Loucy (cell line): Measurements from ENCODE around the gene OPA3.
"Not testable (repeated sequence)": the region's sequence is repeated elsewhere in the genome, so short reads cannot be mapped to it uniquely, and the experiment has no call there.

Experiments used
- H2AFZ ChIP-seq: fragments of 200-600 bp; sonication (generic); 2 replicates; pipeline ENCODE4 v1.6.0; 2016; ENCODE audit warnings: antibody characterized with exemption, mild to moderate bottlenecking, low read length, moderate library complexity
- H3F3A ChIP-seq: fragments of 200-600 bp; 2 replicates; pipeline ENCODE4 v1.6.0; 2016; ENCODE audit warnings: antibody characterized with exemption, low read depth, mild to moderate bottlenecking
- H3K27me3 ChIP-seq: fragments of 200-600 bp; sonication (generic); 2 replicates; pipeline ENCODE4 v1.6.1; 2014; ENCODE audit warnings: low read length, mild to moderate bottlenecking; ENCODE audit not compliant: insufficient read depth, poor library complexity, severe bottlenecking
- H3K36me3 ChIP-seq: fragments of 200-600 bp; sonication (generic); 2 replicates; pipeline ENCODE4 v1.6.1; 2016; ENCODE audit warnings: low read length; ENCODE audit not compliant: insufficient read depth
- H3K4me1 ChIP-seq: fragments of 200-600 bp; sonication (generic); 2 replicates; pipeline ENCODE4 v1.5.1; 2014; ENCODE audit warnings: low read length, mild to moderate bottlenecking; ENCODE audit not compliant: insufficient read depth, poor library complexity, severe bottlenecking
- H3K4me2 ChIP-seq: fragments of 200-600 bp; sonication (generic); 2 replicates; pipeline ENCODE4 v1.6.0; 2014; ENCODE audit warnings: antibody characterized with exemption, low read length, low read depth, mild to moderate bottlenecking; ENCODE audit not compliant: poor library complexity, severe bottlenecking
- H3K4me3 ChIP-seq: fragments of 200-600 bp; sonication (generic); 2 replicates; pipeline ENCODE4 v1.5.1; 2014; ENCODE audit warnings: low read length, mild to moderate bottlenecking, mixed read lengths; ENCODE audit not compliant: poor library complexity, severe bottlenecking
- H3K79me2 ChIP-seq: fragments of 200-600 bp; sonication (generic); 2 replicates; pipeline ENCODE4 v1.6.1; 2014; ENCODE audit warnings: low read length; ENCODE audit not compliant: insufficient read depth
- H3K9ac ChIP-seq: fragments of 200-600 bp; sonication (generic); 2 replicates; pipeline ENCODE4 v1.6.0; 2014; ENCODE audit warnings: mild to moderate bottlenecking, low read depth, low read length, moderate library complexity; ENCODE audit not compliant: poor library complexity, severe bottlenecking
- H3K9me2 ChIP-seq: fragments of 200-600 bp; sonication (generic); replicated peaks from 2 replicates; pipeline ENCODE4 v1.6.1; 2016; ENCODE audit warnings: low read depth, low read length, mixed read lengths
- H3K9me3 ChIP-seq: fragments of 200-600 bp; sonication (generic); 2 replicates; pipeline ENCODE4 v1.6.1; 2014; ENCODE audit warnings: mild to moderate bottlenecking, antibody characterized with exemption, low read length, low read depth; ENCODE audit not compliant: insufficient read depth
- H4K20me1 ChIP-seq: fragments of 200-600 bp; sonication (generic); 2 replicates; pipeline ENCODE4 v1.6.0; 2014; ENCODE audit warnings: antibody characterized with exemption, low read length, mild to moderate bottlenecking; ENCODE audit not compliant: insufficient read depth, poor library complexity, severe bottlenecking
- EZH2phosphoT487 ChIP-seq: fragments of 200-600 bp; IDR thresholded peaks from 2 replicates; pipeline ENCODE4 v1.6.1; 2018; ENCODE audit warnings: antibody characterized with exemption, mild to moderate bottlenecking, moderate library complexity, borderline replicate concordance
- TF ChIP-seq, protein P1 (sequence below): fragments of 200-600 bp; sonication (generic); conservative IDR thresholded peaks from 2 replicates; pipeline ENCODE4 v1.5.1; 2014; ENCODE audit warnings: mild to moderate bottlenecking, antibody characterized with exemption, low read length

The OPA3 gene

GRCh38 chr19:45629704-45630103 lies 45.1 kb upstream of the OPA3 start:
- no peaks in the 10 kb centered on the region for H3K79me2 ChIP-seq
- no peak overlapping the region for H2AFZ ChIP-seq
- H3K4me3 ChIP-seq, result no peak overlapping the region
- H3K4me1 ChIP-seq, result peaks cover 3% of the 10 kb centered on the region
- no peaks in the 10 kb centered on the region for H3K9me3 ChIP-seq
- H3K36me3 ChIP-seq, result no peaks in the 10 kb centered on the region
- TF ChIP-seq, protein P1, sequence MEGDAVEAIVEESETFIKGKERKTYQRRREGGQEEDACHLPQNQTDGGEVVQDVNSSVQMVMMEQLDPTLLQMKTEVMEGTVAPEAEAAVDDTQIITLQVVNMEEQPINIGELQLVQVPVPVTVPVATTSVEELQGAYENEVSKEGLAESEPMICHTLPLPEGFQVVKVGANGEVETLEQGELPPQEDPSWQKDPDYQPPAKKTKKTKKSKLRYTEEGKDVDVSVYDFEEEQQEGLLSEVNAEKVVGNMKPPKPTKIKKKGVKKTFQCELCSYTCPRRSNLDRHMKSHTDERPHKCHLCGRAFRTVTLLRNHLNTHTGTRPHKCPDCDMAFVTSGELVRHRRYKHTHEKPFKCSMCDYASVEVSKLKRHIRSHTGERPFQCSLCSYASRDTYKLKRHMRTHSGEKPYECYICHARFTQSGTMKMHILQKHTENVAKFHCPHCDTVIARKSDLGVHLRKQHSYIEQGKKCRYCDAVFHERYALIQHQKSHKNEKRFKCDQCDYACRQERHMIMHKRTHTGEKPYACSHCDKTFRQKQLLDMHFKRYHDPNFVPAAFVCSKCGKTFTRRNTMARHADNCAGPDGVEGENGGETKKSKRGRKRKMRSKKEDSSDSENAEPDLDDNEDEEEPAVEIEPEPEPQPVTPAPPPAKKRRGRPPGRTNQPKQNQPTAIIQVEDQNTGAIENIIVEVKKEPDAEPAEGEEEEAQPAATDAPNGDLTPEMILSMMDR, result no peak
- TF ChIP-seq EZH2phosphoT487, result no peak
- H3F3A ChIP-seq, result no peaks in the 10 kb centered on the region
- no peaks in the 10 kb centered on the region for H4K20me1 ChIP-seq
- H3K27me3 ChIP-seq, result no peaks in the 10 kb centered on the region
- H3K4me2 ChIP-seq, result no peak overlapping the region
- H3K9ac ChIP-seq, result no peak overlapping the region
- no peaks in the 10 kb centered on the region for H3K9me2 ChIP-seq

DNA sequence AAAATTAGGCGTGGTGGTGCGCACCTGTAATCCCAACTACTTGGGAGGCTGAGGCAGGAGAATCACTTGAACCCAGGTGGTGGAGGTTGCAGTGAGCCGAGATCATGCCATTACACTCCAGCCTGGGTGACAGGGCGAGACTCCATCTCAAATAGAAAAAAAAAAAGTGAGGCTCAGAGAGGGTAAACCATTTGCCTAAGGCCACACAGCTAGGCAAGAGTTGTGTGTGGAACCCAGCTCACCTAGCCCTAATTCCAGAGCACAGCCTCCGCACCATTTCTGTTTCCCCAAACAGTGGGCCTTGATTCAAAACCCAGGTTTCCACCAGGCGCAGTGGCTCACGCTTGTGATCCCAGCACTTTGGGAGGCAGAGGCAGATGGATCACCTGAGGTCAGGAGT lies 43.6 kb upstream of the OPA3 start:
- H3K9ac ChIP-seq, H3K36me3 ChIP-seq, H3K9me3 ChIP-seq, H4K20me1 ChIP-seq, H3K27me3 ChIP-seq, H3K4me3 ChIP-seq, H3F3A ChIP-seq, H2AFZ ChIP-seq, H3K9me2 ChIP-seq, H3K4me2 ChIP-seq, H3K4me1 ChIP-seq, H3K79me2 ChIP-seq: not testable (repeated sequence)

DNA sequence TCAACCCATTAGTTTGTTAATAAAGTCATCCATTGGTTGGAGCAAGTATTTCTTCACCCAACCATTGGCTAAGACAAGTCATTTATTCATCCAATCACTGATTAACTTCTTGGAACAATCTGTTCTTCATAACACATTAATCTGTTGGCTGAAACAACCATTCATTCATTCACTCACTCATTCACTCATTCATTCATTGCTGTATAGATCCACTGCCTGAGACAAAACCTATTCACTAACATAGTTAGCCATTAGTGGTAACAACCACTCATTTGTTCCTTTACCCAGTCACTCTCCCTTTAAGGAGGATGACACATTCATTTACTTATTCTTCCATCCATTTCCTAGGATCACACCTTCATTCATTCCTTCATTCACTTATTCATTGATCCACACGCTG lies 39.4 kb upstream of the OPA3 start:
- no peak for TF ChIP-seq EZH2phosphoT487
- TF ChIP-seq, protein P1, result no peak
- Histone ChIP-seq H3K36me3 (peaks cover 13% of the 10 kb centered on the region; the same call in 1 of the 2 replicates), H3K4me3 (no peak overlapping the region), H2AFZ (no peak overlapping the region), H3K79me2 (no peaks in the 10 kb centered on the region), H3K9me3 (no peaks in the 10 kb centered on the region), H3K9ac (no peak overlapping the region), H3K4me1 (no peaks in the 10 kb centered on the region), H3K27me3 (no peaks in the 10 kb centered on the region), H3F3A (no peaks in the 10 kb centered on the region), H4K20me1 (no peaks in the 10 kb centered on the region), H3K4me2 (no peak overlapping the region), H3K9me2 (no peaks in the 10 kb centered on the region)

- Histone ChIP-seq H3K79me2 (no peaks in the 10 kb centered on the region), H2AFZ (no peak overlapping the region), H4K20me1 (no peaks in the 10 kb centered on the region), H3K36me3 (peaks cover 19% of the 10 kb centered on the region; the same call in 1 of the 2 replicates), H3K4me1 (no peaks in the 10 kb centered on the region), H3K4me2 (no peak overlapping the region), H3K4me3 (no peak overlapping the region), H3K9me3 (no peaks in the 10 kb centered on the region), H3F3A (no peaks in the 10 kb centered on the region), H3K9me2 (no peaks in the 10 kb centered on the region), H3K27me3 (no peaks in the 10 kb centered on the region), H3K9ac (no peak overlapping the region)
- TF ChIP-seq, protein P1, result no peak
- no peak for TF ChIP-seq EZH2phosphoT487
These were observed 37.4 kb upstream of the OPA3 start for GRCh38 chr19:45621976-45622503.
